Endothelial cell of umbilical vein (primary cell): ENCODE measurements around the gene PPM1H. TPM values are rescaled to one million over a fixed set of nuclear protein-coding genes. Genes with fewer than 3 reads are reported as not detected.

Experiments used
- BruUV-seq: library from RNA; stranded (reverse); fragments of 400-500 nt; replicated peaks from 2 replicates; lab custom pipeline; 2021; lab: Mats Ljungman, UMichigan
- CTCF ChIA-PET: fragments of 300-600, 350-600 bp; sonication (Branson Sonifier 250); formaldehyde crosslinking; loops from one replicate; lab custom pipeline; 2021; ENCODE audit warnings: antibody characterized with exemption, inconsistent platforms; lab: Charles Lee
- POLR2A ChIA-PET: fragments of 300-600, 350-600 bp; sonication (Branson Sonifier 250); formaldehyde crosslinking; loops from one replicate; lab custom pipeline; 2021; ENCODE audit warnings: antibody characterized with exemption, inconsistent platforms; lab: Charles Lee
- DNase-seq: peaks from one replicate; pipeline ENCODE4 v3.0.0-alpha.2; 2011; ENCODE audit warnings: low read depth, low spot score
- FAIRE-seq: peaks from 2 replicates; lab custom pipeline; 2011; peaks lifted over from hg19 to GRCh38; lab: Jason Lieb, UNC
- H2AFZ ChIP-seq: 2 replicates; pipeline ENCODE4 v1.6.0; 2012; ENCODE audit warnings: low read depth, low read length, control low read depth, inconsistent platforms
- H3K27ac ChIP-seq: 2 replicates; pipeline ENCODE4 v1.5.1; 2011; ENCODE audit warnings: low read depth, mild to moderate bottlenecking, control low read depth, low read length, moderate library complexity; ENCODE audit not compliant: insufficient read depth
- H3K27me3 ChIP-seq, 2 experiments: 2 replicates each; pipeline versions ENCODE4 v1.6.0 to v1.6.1; 2011; ENCODE audit warnings: low read length in 2 of 2, mixed read lengths in 1 of 2; ENCODE audit not compliant: control insufficient read depth in 2 of 2, insufficient read depth in 2 of 2
- H3K36me3 ChIP-seq, 2 experiments: 2 replicates in 1 of 2; 3 replicates in 1 of 2; pipeline ENCODE4 v1.5.1; 2011; ENCODE audit warnings: low read length in 2 of 2, mild to moderate bottlenecking in 1 of 2, moderate library complexity in 1 of 2; ENCODE audit not compliant: control insufficient read depth in 2 of 2, insufficient read depth in 2 of 2; ENCODE audit errors: extremely low read depth in 1 of 2
- H3K4me1 ChIP-seq: 3 replicates; pipeline ENCODE4 v1.5.1; 2011; ENCODE audit warnings: mild to moderate bottlenecking, low read length; ENCODE audit not compliant: control insufficient read depth, insufficient read depth; ENCODE audit errors: extremely low read depth
- H3K4me2 ChIP-seq: 2 replicates; pipeline ENCODE4 v1.6.1; 2011; ENCODE audit warnings: low read length, control low read depth, mixed read lengths; ENCODE audit not compliant: insufficient read depth
- H3K4me3 ChIP-seq, 3 experiments: fragments of 200-600 bp in 1 of 3; sonication (generic), shearing (Covaris generic) in 1 of 3; replicated peaks in 1 of 3; 2 replicates each; pipeline ENCODE4 v1.5.1; 2011 to 2016; ENCODE audit warnings: control low read depth in 3 of 3, low read length in 3 of 3, mild to moderate bottlenecking in 2 of 3, inconsistent platforms in 1 of 3, low read depth in 1 of 3, moderate library complexity in 1 of 3; ENCODE audit not compliant: insufficient read depth in 1 of 3
- H3K79me2 ChIP-seq: 2 replicates; pipeline ENCODE4 v1.6.0; 2012; ENCODE audit warnings: low read length, inconsistent platforms; ENCODE audit not compliant: control insufficient read depth, insufficient read depth
- H3K9ac ChIP-seq: replicated peaks from 2 replicates; pipeline ENCODE3; 2011; ENCODE audit warnings: low read length, control low read depth; ENCODE audit not compliant: insufficient read depth; ENCODE audit errors: extremely low read depth
- H3K9me1 ChIP-seq: replicated peaks from 3 replicates; pipeline ENCODE4 v1.6.0; 2011; ENCODE audit warnings: mild to moderate bottlenecking, low read length; ENCODE audit not compliant: control insufficient read depth, insufficient read depth; ENCODE audit errors: extremely low read depth
- H3K9me3 ChIP-seq: replicated peaks from 2 replicates; pipeline ENCODE4 v1.5.1; 2012; ENCODE audit warnings: low read length, inconsistent platforms; ENCODE audit not compliant: control insufficient read depth, insufficient read depth
- H4K20me1 ChIP-seq: replicated peaks from 2 replicates; pipeline ENCODE3; 2011; ENCODE audit warnings: mild to moderate bottlenecking, low read length; ENCODE audit not compliant: control insufficient read depth, insufficient read depth; ENCODE audit errors: extremely low read depth
- EZH2 ChIP-seq: IDR thresholded peaks from 2 replicates; pipeline ENCODE4 v1.6.1; 2012; ENCODE audit warnings: borderline replicate concordance, low read depth, mild to moderate bottlenecking, moderate library complexity, low read length, inconsistent platforms; ENCODE audit not compliant: severe bottlenecking
- FOS ChIP-seq: IDR thresholded peaks from 2 replicates; pipeline ENCODE4 v1.6.1; 2011; ENCODE audit warnings: mild to moderate bottlenecking, low read length, moderate library complexity, borderline replicate concordance; ENCODE audit not compliant: insufficient read depth
- GATA2 ChIP-seq: IDR thresholded peaks from 2 replicates; pipeline ENCODE4 v1.7.0; 2011; ENCODE audit warnings: low read depth, mild to moderate bottlenecking, moderate library complexity, mixed read lengths, low read length; ENCODE audit not compliant: insufficient read length, insufficient read depth
- JUN ChIP-seq: IDR thresholded peaks from 2 replicates; pipeline ENCODE4 v1.6.1; 2011; ENCODE audit warnings: borderline replicate concordance, low read depth; ENCODE audit not compliant: insufficient read length, insufficient read depth
- MYC ChIP-seq: IDR thresholded peaks from one replicate; pipeline ENCODE4 v1.6.1; 2011; ENCODE audit warnings: mild to moderate bottlenecking, low read depth, low read length
- POLR2A ChIP-seq: IDR thresholded peaks from 2 replicates; pipeline ENCODE4 v1.6.1; 2012; ENCODE audit warnings: low read depth, mild to moderate bottlenecking, control low read depth, low read length
- POLR2AphosphoS5 ChIP-seq: IDR thresholded peaks from 2 replicates; pipeline ENCODE4 v1.6.1; 2012; ENCODE audit warnings: low read depth, mild to moderate bottlenecking, control low read depth, low read length, moderate library complexity; ENCODE audit not compliant: insufficient read depth
- dilution Hi-C: fragments of 300-500 bp; cut with MboI; formaldehyde crosslinking; loops from one replicate; pipeline ENCODE4 v1.15.0; 2019; ENCODE audit warnings: low sequenced_read_pairs; ENCODE audit not compliant: extremely low pct_ligation_motif_present
- intact Hi-C: fragments of 100-400 bp; cut with micrococcal nuclease; formaldehyde crosslinking; loops from one replicate; pipeline ENCODE4 v1.10.0; 2022
- polyA plus RNA-seq, 4 experiments: library from polyadenylated mRNA; depleted of rRNA in 3 of 4; stranded (reverse) in 3 of 4; unstranded in 1 of 4; fragments of >200 nt; gene quantifications; 2 replicates each; pipeline versions ENCODE4 v1.2.1 to v1.2.3, GENCODE V29; 2011 to 2012; ENCODE audit warnings: missing spikeins in 1 of 4
- total RNA-seq: library from RNA; stranded (reverse); gene quantifications from 2 replicates; pipeline ENCODE4 v1.2.3, GENCODE V29; 2021
- TF ChIP-seq, protein P1 (sequence below), 2 donors: IDR thresholded peaks; 1 replicate in 1 of 2; 2 replicates in 1 of 2; pipeline ENCODE4 v1.5.1; 2011; ENCODE audit warnings: low read length in 2 of 2, mild to moderate bottlenecking in 2 of 2, moderate library complexity in 2 of 2, control low read depth in 1 of 2, inconsistent platforms in 1 of 2, low read depth in 1 of 2; ENCODE audit not compliant: insufficient read depth in 1 of 2; ENCODE audit errors: extremely low read depth in 1 of 2
- TF ChIP-seq, protein P2 (sequence below): IDR thresholded peaks from 2 replicates; pipeline ENCODE4 v1.6.1; 2011; ENCODE audit not compliant: insufficient read depth, insufficient read length

The PPM1H gene
- total and polyA plus RNA-seq, 2 donors (not counting 3 experiments of a cell fraction or from before 2014, with no cell fraction given): 1.0 to 7.2 TPM

DNA sequence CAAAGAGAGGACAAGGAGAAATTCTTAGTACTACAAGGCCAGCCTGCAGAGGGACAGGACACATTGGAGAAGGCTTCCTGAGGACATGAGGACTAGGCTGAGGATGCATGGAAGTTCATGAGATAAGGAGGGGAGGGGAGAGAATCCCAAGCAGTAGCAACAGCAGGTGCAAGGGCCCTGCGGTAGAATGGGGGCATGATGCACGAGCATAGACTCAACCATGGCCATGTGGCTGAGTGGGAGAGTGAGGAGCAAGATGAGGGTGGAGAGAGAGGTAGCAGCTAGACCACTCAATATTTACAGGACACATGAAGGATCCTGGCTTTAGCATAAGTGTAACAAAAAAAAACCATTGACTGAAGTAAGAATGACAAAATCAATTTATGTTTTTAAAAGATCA is 128.1 kb downstream of the PPM1H start:
- intact Hi-C loops: no loop called here
- FAIRE-seq: no peak
- Histone ChIP-seq H3K27me3 (no peaks in the 10 kb centered on the region), H2AFZ (no peak overlapping the region), H3K79me2 (no peaks in the 10 kb centered on the region), H4K20me1 (no peaks in the 10 kb centered on the region), H3K4me3 (no peak overlapping the region), H3K4me2 (no peak overlapping the region), H3K36me3 (no peaks in the 10 kb centered on the region), H3K9me1 (no peaks in the 10 kb centered on the region), H3K27ac (no peak overlapping the region), H3K9me3 (no peaks in the 10 kb centered on the region), H3K9ac (no peak overlapping the region), H3K4me1 (no peaks in the 10 kb centered on the region)
- dilution Hi-C loops: no loop called here
- CTCF ChIA-PET: interaction anchor here (0.9 to 1.0 kb wide), 2 partner anchors 19 to 225 kb away, joined by 3 to 6 read pairs; no protein-coding TSS in a partner anchor
- POLR2A ChIA-PET: no interaction called here
- no TSS peak for BruUV-seq
- no peak for TF ChIP-seq JUN
- TF ChIP-seq, protein P1, sequence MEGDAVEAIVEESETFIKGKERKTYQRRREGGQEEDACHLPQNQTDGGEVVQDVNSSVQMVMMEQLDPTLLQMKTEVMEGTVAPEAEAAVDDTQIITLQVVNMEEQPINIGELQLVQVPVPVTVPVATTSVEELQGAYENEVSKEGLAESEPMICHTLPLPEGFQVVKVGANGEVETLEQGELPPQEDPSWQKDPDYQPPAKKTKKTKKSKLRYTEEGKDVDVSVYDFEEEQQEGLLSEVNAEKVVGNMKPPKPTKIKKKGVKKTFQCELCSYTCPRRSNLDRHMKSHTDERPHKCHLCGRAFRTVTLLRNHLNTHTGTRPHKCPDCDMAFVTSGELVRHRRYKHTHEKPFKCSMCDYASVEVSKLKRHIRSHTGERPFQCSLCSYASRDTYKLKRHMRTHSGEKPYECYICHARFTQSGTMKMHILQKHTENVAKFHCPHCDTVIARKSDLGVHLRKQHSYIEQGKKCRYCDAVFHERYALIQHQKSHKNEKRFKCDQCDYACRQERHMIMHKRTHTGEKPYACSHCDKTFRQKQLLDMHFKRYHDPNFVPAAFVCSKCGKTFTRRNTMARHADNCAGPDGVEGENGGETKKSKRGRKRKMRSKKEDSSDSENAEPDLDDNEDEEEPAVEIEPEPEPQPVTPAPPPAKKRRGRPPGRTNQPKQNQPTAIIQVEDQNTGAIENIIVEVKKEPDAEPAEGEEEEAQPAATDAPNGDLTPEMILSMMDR (IDR thresholded peaks at IDR 0.05; ENCODE audit: extremely low read depth in 1 of 2, insufficient read depth in 1 of 2, low read depth in 1 of 2, low read length in 2 of 2): no peak
- TF ChIP-seq EZH2: no peak
- no peak for TF ChIP-seq POLR2AphosphoS5
- no peak for TF ChIP-seq MYC
- TF ChIP-seq, protein P2, sequence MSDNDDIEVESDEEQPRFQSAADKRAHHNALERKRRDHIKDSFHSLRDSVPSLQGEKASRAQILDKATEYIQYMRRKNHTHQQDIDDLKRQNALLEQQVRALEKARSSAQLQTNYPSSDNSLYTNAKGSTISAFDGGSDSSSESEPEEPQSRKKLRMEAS: no peak
- TF ChIP-seq GATA2: no peak
- TF ChIP-seq POLR2A: no peak
- TF ChIP-seq FOS: no peak
- DNase-seq: no peak
